HG03469 (cell line): Measurements from ENCODE around the gene MACROD1.
"Not testable (repeated sequence)": the region's sequence is repeated elsewhere in the genome, so short reads cannot be mapped to it uniquely, and the experiment has no call there.

Experiments used
- ATAC-seq: cut with Tn5 transposase; IDR thresholded peaks from one replicate; pipeline ENCODE4 v1.9.1; 2021; ENCODE audit warnings: mild to moderate bottlenecking, moderate library complexity, moderate number of reproducible peaks; ENCODE audit not compliant: unreplicated experiment

Gene MACROD1

DNA sequence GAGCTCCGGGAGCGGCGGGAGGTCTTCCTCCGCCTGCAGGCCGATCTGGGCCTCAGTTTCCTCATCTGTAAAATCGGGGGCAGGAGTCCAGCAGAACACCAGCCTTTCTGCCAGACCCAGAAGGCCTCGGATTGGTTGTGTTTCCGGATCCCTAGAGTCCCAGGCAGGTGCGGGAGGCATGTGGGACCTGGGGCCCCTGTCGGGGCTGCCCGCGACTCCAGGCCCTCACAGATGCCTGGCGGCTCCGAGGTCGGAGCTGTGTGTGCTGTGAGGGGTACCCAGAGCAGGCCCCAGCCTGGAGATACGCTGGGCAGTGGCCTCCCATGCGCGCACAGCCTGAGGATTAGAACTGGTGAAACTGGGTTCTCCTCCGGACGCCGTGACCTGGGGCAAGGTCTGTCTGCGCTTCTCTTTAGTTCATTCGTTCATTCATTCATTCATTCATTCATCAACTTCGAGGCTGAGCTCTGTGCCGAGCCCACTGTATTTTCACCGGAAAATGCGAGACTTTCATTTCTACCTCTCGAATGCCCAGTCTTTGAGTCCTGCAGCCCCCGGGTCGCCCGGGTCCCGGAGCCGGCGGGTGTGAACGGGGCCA, 105.6 kb downstream of the MACROD1 start:
- no peak for ATAC-seq

DNA sequence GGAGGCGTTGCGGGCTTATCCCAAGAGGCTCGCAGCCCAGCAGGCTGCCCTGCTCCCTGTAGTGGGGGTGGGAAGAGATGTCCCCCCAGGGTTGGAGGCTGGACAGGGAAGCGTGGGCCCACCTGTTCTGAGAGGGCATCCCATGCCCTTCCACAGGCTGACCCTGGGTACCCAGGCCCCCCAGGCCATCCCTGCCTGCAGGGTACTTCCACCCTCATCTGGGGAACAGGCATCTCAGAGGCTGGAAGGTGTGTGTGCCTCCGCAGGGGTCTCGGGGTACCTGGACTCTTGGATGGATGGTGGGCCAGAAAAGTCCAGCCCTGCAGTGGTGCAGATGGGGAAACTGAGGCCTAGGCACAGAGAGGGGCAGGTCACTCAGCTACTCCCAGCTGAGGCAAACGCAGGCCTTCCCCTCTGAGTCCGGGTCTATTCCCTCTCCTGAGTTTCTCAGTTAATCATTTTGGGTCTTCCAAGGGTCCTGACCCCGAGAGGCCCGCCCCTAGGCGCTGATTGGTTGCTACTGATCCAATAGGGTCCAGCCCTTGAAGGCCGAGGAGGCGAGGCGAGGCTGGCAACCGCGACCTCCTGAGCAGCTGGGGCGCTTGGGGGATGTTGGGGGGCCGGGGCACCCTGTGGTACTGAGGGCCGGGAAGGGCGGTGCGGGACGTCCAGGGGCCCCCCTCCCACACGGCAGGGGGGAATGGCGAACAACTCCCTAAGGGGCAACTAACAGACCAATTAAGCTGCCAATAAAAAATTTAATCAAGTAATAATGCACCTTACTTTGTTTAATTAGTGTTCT, 106.4 kb downstream of the MACROD1 start:
- ATAC-seq: no peak

DNA sequence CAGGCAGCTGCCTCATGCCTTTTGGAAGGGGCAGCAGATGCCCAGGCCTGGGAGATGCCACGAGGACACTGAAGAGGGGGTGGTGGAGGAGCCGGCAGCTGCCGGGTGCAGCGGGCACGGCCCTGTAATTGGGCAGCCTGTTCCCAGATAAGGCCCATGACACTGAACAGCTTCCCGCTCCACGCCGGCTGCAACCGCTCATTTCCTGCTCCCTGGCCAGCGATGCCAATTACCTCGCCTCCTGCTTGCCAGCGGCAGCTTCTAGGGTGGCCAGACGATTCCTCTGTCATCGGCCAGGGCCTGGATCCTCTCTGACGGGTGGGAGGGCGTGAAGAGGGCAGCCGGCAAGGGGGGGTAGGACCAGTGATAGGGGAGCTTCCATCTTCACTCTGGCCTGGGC, 107.4 kb downstream of the MACROD1 start:
- no peak for ATAC-seq

DNA sequence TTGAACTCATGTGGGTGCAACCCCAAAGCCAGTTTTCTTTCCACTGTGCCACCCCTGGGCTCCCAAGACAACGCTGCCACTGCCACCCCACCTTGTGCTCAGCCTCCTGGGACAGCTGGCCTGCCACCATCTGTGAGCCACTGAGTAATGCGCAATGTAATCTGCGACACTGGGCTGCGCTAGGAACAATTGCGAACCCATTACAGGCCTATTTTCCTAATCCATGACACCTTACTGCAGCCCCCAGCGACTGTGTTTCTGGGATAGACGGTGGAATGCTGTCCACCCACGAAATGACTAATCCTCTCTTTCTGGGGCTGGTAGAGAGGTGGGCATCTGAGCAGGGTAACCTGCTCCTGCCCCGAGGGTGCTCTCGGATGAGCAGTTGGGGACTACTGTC, 108.0 kb downstream of the MACROD1 start:
- no peak for ATAC-seq

DNA sequence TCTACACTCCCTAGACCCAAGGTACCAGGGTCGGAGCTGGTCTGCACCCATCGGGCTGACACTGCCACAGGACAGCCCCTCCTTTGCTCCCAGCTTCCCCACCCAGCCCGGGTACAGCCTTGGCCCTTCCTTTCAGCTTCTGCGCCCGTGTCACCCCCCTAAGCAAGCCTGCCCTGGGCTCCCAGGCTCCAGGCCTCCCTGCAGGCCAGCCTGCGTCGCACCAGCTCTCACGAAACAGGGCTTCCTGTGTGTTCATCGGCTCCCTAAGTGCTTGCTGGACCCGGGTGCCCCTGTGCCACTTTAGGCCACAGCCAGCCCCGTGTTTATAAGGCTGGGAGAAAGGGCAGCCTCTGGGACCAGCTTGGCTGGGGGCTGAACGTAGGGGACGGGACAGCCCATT, 109.1 kb downstream of the MACROD1 start:
- no peak for ATAC-seq

DNA sequence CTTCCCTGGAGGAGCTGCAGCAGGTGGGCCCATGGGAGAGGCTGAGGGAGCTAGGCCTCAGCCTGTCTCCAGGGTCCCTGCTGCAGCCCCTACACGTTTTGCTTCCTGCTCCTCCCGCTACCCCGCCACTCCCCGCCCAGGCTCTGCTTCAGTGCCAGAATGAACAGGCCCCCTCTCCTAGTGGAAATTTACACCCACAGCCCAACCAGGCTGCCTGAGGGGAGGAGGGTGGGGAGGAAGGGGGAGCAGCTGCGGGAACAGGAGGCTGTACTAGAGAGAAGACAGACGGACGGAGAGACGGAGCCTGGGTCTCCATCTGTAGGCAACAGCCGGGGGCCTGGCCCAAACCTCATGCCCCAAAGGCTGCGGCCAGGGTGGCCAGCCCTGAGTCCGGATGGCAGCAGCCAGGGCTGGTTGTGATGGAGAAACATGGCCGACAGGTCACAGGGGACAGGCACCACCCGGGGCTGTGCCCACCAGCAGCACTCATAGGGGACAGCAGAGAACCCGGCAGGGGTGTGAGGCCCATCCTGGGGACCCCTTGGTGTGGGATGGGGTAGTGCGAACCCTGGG, 109.6 kb downstream of the MACROD1 start:
- ATAC-seq: no peak

DNA sequence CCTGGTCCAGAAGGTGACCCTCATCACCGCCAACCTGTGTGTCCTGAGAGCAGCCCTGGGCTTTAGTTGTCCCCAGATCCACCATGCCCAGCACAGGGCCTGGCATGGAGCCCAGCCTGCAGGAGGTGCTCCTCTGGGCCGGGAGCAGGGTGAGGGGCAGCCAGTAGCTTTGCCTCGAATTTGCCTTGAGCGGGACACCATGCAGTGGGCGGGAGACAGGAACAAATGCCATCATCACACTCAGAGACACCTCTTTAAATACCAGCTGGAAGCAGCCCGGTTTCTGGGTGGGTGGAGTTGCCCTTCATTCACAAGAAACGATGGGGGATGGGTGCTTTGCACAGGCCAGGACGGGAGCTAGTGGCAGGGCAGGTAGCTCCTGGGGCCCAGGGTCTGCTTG, 110.8 kb downstream of the MACROD1 start:
- no peak for ATAC-seq

DNA sequence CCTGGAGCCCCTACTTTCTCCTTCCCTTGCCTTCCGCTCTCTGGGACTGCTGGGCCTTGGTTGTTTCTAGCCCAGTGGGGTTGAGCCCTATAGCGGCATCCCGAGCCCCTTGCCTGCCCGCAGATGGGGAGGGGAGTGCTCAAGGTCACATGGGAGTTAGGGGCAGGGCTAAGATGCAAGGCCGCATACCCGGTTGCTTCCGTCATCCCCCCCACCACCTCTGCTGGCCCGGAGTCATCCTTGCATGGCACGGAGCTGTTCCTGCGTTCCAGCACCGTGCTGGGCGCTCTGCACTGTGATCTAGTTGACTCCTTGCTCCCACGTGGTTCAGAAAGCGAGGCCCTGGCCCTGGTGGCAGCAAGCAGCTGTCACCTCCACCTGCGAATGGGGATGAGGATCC, 112.2 kb downstream of the MACROD1 start:
- ATAC-seq: no peak

DNA sequence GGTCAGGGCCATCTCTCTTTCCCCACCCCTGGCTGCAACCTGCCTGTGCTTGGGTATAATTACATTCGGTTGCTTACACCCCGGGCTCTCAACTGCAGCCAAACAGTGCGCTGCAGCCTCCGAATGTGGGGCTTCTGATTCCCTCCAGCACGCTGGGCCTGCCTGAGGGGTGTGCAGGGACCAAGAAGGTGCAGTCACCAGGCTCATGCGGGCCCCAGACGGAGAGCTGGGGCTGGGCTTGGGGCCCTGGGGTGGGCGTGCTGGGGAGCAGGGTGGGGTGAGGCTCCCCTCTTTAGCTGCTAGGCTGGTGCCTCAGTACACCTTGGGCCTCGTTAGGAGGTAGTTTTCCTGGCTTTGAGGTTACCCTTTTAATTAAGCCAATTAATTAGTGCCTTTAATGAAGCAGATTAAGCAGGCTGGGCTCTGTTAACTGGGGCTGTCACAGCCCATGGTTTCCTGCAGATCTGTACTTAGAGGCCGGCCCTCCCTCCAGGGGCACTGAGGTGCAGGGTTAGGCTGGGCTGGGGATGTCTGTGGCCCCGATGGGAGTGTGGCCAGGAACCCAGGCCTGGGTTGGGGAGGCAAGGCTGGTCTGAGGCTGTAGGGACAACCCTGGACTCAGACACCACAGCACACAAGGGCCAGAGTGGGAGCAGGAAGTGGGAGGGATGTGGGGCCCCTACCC, 112.8 kb downstream of the MACROD1 start:
- ATAC-seq: no peak

DNA sequence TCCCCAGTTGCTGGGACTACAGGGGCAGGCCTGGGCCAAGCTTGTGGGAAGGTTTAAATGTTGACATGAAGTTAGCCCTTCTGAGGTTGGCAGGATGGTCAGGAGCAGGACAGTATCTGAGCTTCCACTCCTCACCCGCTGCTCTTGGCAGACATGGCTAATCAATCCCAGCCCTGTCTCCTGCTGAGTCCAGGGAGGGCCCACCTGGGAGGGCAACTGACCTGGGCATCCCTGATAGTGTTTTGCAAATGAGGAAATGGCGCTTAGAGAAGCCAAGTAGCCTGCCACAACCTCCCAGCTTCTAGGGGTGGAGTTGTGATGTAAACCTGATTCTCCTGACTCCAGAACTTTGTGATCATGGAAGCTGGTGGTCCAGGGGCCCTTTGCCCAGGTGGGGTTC, 113.5 kb downstream of the MACROD1 start:
- ATAC-seq: no peak

DNA sequence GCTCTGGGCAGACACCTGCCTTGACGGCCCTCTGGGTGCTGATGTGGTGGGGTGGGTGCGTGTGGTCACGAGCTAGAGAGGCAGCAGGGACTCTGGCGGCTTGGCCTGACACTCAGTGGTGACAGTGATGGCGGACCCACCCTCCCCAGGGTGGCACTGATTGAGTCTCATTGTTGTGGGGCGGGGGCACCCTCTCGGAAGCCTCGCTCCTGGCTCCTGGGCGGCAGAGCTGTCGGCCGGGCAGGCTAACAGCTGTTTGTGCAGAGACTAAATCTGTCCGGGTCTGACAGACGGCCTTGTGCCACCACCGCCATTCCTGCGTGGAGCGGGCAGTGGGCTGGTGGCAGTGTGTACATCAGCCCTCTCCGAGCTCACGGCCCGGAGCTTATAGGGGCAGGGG, 114.6 kb downstream of the MACROD1 start:
- ATAC-seq: no peak

DNA sequence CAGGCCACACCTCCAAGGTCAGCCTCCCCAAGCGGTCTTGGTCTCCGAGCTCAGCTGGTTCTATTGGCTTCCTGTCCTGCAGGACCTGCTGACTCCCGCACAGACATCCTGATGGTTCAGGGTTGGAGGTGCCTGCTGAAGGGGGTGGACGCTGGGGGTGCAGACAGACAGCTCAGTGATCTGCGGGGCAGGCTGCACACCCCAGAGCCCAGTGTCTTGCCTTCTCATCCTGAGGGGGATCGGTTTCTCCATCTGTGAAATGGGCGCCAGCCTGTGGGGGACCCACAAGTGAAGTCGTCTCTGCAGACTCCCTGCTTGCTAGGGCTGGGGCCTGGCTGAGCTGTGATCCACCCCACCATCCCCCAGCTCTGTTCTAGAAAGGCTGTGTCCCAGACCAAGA, 116.4 kb downstream of the MACROD1 start:
- no peak for ATAC-seq

DNA sequence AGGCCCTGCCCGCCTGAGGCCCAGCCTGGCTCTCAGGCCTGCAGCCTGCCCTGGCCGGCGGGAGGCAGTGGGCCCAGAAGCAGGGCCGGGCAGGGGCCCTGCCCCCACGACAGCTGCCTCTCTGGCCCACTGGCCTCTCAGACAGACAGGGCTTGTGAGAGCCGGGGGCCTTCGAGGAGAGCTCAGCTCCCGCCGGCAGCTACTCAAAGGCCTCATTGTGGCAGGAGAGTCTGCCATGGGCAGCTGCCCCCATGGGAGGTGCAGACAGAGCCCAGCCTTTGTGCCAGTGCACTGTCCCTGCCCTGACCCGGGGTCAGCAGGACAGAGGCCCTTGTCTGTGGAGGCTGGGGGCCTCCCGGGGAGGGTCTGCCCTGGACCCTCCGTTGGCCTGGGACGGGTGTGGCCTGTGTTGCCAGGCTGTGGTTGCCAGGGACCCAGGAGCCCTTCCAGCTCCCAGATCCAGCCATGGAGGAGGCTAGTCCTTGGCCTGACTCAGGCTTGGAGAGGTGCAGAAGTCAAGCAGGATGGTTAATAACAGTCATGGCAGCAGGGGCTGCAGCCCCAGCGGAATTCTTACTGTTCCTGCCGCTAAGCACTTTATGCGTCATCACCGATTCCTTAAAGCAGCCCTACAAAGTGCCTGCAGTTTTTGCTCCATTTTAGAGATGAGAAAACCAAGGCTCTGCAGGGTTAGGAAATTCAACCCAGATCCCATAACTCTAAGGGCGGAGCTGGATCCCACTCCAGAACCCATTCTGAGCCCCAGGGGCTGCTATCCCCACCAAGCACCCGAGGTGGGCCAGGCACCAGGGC, 117.7 kb downstream of the MACROD1 start:
- no peak for ATAC-seq

DNA sequence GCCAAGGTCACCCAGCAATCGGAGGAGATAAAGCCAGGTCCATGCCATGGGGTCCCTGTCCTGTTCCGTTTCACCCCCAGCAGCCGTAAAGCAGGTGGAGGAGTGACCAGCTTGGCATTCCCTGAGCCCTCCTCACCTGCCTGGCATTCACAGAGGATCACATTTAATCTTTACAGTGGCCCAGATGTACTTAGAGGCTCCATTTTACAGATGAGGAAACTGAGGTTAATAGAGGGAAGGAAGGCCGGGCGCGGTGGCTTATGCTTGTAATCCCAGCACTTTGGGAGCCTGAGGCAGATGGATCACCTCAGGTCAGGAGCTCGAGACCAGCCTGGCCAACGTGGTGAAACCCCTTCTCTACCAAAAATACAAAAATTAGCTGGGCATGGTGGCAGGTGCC, 118.5 kb downstream of the MACROD1 start:
- ATAC-seq: not testable (repeated sequence)

DNA sequence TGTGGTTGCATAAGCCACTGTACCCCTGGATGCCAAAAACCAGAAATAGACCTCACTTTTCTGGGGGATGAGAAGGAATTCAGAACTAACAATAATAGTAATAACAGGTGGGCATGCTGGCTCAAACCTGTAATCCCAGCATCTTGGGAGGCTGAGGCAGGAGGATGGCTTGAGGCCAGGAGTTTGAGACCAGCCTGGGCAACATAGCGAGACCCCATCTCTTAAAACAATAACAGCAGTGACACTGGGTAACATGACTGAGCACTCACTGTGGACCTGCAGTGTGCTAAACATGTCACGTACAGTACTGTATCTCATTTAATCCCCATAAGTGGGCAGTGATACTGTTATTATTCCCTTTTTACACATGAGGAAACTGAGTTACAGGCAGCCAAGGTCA, 120.2 kb downstream of the MACROD1 start:
- ATAC-seq: no peak

DNA sequence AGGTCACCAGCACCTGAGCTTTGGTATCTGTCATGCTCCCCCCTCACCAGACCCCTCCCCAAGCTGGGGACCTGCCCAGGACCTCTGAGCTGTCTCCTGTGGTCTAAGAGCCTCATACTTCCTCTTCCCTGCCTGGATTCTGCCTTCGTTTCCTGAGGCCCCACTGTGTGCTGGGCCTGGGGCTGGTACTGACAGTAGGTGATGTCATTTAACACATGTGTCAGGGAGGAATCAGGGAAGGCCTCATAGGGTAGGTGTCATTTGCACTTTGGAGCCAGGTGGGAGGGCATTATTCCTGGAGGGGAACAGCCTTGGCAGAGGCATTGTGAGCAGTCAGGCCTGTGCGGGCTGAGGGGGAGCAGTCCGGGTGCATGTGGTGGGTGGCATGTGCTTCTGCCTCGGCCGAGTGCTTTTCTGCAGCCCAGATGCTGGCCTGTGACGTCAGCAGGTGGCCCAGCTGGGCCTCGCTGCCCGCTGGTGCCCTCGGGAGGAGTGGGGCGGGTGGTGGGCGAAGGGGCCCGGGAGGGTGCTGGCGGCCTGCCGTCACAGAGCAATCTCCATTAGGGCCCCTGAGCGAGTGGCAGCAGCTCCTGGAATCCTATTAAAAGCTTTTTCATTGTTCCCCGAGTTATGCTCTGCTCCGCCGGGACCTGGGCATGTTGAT, 121.1 kb downstream of the MACROD1 start:
- no peak for ATAC-seq

DNA sequence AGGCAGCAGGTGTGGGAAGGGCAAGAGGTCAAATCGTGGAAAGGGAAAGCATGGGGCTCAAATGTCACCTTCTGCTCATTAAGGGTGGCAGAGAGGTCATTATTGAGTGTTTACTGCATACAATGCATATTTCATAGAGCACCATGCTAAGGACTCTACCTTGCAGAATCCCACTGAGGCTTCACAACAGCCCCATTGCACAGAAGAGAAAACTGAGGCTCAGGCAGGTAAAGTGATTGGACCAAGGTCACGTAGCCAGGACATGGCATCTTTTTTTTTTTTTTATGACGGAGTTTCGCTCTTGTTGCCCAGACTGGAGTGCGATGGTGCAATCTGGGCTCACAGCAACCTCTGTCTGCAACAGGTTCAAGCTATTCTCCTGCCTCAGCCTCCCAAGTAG, 122.4 kb downstream of the MACROD1 start:
- no peak for ATAC-seq

DNA sequence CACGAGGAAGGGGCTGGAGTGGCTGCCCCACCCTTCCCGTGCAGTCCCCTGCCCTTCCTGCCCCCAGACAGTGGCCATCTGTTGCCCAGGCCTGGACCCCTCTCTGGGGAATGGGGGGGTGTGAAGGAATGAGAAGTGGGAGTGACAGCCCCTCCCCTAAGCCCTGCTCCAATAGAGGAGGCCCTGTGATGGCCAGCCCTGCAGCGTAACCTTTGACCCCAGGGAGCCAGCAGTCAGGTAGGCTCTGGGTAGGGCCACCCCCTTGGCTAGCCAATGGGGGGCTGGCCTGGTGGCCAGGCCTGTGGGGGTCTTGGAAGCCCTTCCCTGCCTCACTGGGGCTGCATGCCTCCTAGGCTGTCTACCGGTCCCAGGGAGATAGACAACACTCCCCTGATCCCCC, 123.6 kb downstream of the MACROD1 start:
- no peak for ATAC-seq

DNA sequence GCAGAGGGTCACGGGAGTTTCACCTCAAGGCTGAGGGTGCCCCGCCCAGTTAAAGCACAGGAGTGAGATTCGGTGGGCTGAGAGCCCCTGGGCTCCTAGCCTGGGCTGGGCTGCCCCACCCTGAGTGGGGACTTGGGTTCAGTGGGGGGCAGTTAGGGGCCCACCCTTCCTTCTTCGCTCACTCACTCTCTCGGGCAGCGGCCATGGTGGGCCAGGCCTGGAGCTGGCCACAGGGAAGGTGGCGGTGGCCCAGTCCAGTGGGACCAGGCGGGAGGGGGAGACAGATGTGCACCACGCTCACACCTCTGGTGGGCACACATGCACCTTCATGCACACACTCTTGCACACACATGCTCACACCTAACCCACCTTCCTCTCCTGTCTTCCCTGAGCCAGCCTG, 124.1 kb downstream of the MACROD1 start:
- ATAC-seq: no peak

DNA sequence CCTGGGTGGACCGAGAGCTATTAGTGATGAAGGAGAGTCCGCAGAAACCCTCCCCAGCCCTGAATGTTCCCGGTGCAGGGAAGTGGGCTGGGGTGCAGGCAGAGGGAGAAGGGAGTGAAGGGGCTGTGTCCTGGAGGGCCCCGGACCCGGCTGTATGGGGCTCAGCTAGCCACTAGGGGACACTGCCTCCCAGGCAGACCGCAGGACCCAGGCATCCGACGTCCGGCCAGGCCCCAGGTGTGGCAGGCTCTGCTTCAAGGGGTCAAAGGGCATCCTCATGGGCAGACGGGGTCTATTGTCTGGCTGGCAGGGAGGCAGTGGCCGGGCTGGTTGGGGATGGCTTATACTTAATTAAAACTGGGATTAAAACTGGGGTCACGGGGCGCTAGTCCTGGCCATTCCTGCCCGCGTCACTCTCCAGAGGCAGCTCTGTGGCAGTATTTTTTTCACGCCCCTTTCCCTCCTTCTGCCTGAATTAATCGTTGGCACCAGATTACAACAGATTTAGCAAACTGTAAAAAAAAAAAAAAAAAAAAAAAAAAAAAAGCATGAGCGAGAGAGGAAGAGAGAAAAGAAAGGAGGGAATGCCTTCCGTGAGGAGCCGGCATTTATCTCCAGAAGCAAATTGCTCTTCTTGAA, 125.1 kb downstream of the MACROD1 start:
- no peak for ATAC-seq
